ENCODE results near the gene PPARA.

Gene PPARA

GRCh38 chr22:46224044-46224897, 73.9 kb downstream of the PPARA start:
- DNase-seq, result no peak

- DNase-seq, result no peak
These were observed 74.6 kb downstream of the PPARA start for GRCh38 chr22:46224898-46225290.

- no peak for DNase-seq
These were observed 75.3 kb downstream of the PPARA start for GRCh38 chr22:46225631-46226030.

- no peak for DNase-seq
These were observed 76.3 kb downstream of the PPARA start for GRCh38 chr22:46226577-46226976.

- no peak for DNase-seq
These were observed 79.4 kb downstream of the PPARA start for GRCh38 chr22:46229701-46230100.

- DNase-seq, result no peak
These were observed 80.1 kb downstream of the PPARA start for GRCh38 chr22:46230262-46230901.

- DNase-seq, result no peak
These were observed 82.9 kb downstream of the PPARA start for GRCh38 chr22:46233231-46233630.

- no peak for DNase-seq
These were observed 84.6 kb downstream of the PPARA start for GRCh38 chr22:46234969-46235368.

- no peak for DNase-seq
These were observed 87.3 kb downstream of the PPARA start for GRCh38 chr22:46237453-46238124.

GRCh38 chr22:46238541-46238940, 88.2 kb downstream of the PPARA start:
- no peak for DNase-seq

GRCh38 chr22:46239261-46240048, 89.1 kb downstream of the PPARA start:
- no peak for DNase-seq

GRCh38 chr22:46240073-46240472, 89.7 kb downstream of the PPARA start:
- DNase-seq, result no peak

- DNase-seq, result no peak
These were observed 90.2 kb downstream of the PPARA start for GRCh38 chr22:46240506-46240905.

- no peak for DNase-seq
These were observed 90.6 kb downstream of the PPARA start for GRCh38 chr22:46240907-46241306.

- no peak for DNase-seq
These were observed 91.2 kb downstream of the PPARA start for GRCh38 chr22:46241396-46242007.

- DNase-seq, result no peak
These were observed 91.8 kb downstream of the PPARA start for GRCh38 chr22:46242076-46242475.

GRCh38 chr22:46244771-46245170, 94.4 kb downstream of the PPARA start:
- DNase-seq, result no peak

GRCh38 chr22:46245511-46245910, 95.2 kb downstream of the PPARA start:
- DNase-seq, result no peak

GRCh38 chr22:46246178-46246577, 95.9 kb downstream of the PPARA start:
- no peak for DNase-seq

GRCh38 chr22:46247443-46247975, 97.2 kb downstream of the PPARA start:
- no peak for DNase-seq

- peak; percentile 94 for DNase-seq
These were observed 99.9 kb downstream of the PPARA start, which contains the start of gene CDPF1 for GRCh38 chr22:46250035-46250782. TSS of gene CDPF1 (minus strand) at chr22:46250293. CDS start at chr22:46248284, 2,009 bp downstream.

- DNase-seq, result no peak
These were observed 100.4 kb downstream of the PPARA start for GRCh38 chr22:46250783-46251125.

Measured in activated CD4-positive, alpha-beta T cell treated with anti-CD3 and anti-CD28 coated beads, Interleukin-2, Interleukin-6, amounts not matched to agents 100 ng/mL and 50 ng/mL, durations not matched to agents 16 hours and 8 hours (primary cell).